ENCODE results near the gene MICU2.
"Not testable (repeated sequence)": the region's sequence is repeated elsewhere in the genome, so short reads cannot be mapped to it uniquely, and the experiment has no call there.

MICU2 gene

DNA sequence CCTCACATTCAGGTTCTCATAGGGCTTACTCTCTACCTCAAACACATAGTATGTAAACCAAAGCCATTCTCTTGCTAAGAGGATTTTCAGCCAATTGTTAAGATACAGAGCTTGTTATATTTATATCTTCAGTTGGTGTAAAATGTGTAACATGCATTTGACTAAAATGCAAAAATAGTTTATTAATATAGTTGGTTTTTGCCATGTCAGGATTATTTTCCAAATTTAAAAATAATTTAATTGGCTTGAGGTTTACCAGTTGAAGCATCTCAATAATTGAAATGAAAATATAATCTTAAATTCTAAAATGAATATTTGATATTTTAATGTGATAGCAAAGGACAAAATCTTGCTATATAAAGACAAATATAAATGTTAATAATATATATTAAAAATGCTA lies 7.2 kb downstream of the MICU2 start:
- H3K79me2 ChIP-seq (ENCODE audit: insufficient read depth, low read length), result peaks cover 89% of the 10 kb centered on the region
- no peaks in the 10 kb centered on the region for H3K9me2 ChIP-seq (replicated peaks; ENCODE audit: insufficient read depth, low read length)
- H3K9me3 ChIP-seq (ENCODE audit: insufficient read depth, low read length), result no peaks in the 10 kb centered on the region
- H3K4me2 ChIP-seq (ENCODE audit: low read depth, low read length, poor library complexity, severe bottlenecking), result peak overlapping the region; percentile 18
- TF ChIP-seq, protein P1, sequence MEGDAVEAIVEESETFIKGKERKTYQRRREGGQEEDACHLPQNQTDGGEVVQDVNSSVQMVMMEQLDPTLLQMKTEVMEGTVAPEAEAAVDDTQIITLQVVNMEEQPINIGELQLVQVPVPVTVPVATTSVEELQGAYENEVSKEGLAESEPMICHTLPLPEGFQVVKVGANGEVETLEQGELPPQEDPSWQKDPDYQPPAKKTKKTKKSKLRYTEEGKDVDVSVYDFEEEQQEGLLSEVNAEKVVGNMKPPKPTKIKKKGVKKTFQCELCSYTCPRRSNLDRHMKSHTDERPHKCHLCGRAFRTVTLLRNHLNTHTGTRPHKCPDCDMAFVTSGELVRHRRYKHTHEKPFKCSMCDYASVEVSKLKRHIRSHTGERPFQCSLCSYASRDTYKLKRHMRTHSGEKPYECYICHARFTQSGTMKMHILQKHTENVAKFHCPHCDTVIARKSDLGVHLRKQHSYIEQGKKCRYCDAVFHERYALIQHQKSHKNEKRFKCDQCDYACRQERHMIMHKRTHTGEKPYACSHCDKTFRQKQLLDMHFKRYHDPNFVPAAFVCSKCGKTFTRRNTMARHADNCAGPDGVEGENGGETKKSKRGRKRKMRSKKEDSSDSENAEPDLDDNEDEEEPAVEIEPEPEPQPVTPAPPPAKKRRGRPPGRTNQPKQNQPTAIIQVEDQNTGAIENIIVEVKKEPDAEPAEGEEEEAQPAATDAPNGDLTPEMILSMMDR (IDR thresholded peaks at IDR 0.05; ENCODE audit: insufficient read depth, low read length, poor library complexity, severe bottlenecking), result no peak
- 0 out of 2 replicates have a peak, but pooled peaks cover 3% of the 10 kb centered on the region for H3F3A ChIP-seq (ENCODE audit: insufficient read depth)
- H3K27ac ChIP-seq (ENCODE audit: low read depth, low read length), result no peak overlapping the region
- H3K27me3 ChIP-seq (ENCODE audit: low read length), result no peaks in the 10 kb centered on the region
- no peak overlapping the region for H2AFZ ChIP-seq (ENCODE audit: low read depth, low read length, severe bottlenecking)
- H4K20me1 ChIP-seq (ENCODE audit: low read depth, low read length), result peaks cover 12% of the 10 kb centered on the region
- no peaks in the 10 kb centered on the region for H3K36me3 ChIP-seq (ENCODE audit: low read length)
- no peak overlapping the region for H3K9ac ChIP-seq (ENCODE audit: low read length)
- no peak overlapping the region for H3K4me3 ChIP-seq (ENCODE audit: insufficient read depth, low read length, poor library complexity, severe bottlenecking)

- Histone ChIP-seq H4K20me1 (ENCODE audit: low read depth, low read length) (peaks cover 12% of the 10 kb centered on the region), H3K79me2 (ENCODE audit: insufficient read depth, low read length) (peaks cover 90% of the 10 kb centered on the region), H3K4me3 (ENCODE audit: insufficient read depth, low read length, poor library complexity, severe bottlenecking) (no peak overlapping the region), H2AFZ (ENCODE audit: low read depth, low read length, severe bottlenecking) (no peak overlapping the region), H3K27me3 (ENCODE audit: low read length) (no peaks in the 10 kb centered on the region), H3K4me2 (ENCODE audit: low read depth, low read length, poor library complexity, severe bottlenecking) (peak overlapping the region; percentile 33), H3K9me2 (replicated peaks; ENCODE audit: insufficient read depth, low read length) (no peaks in the 10 kb centered on the region), H3K36me3 (ENCODE audit: low read length) (no peaks in the 10 kb centered on the region), H3K9ac (ENCODE audit: low read length) (no peak overlapping the region), H3K9me3 (ENCODE audit: insufficient read depth, low read length) (no peaks in the 10 kb centered on the region), H3K27ac (ENCODE audit: low read depth, low read length) (peak overlapping the region; percentile 67), H3F3A (ENCODE audit: insufficient read depth) (0 out of 2 replicates have a peak, but pooled peaks cover 3% of the 10 kb centered on the region)
- TF ChIP-seq EZH2phosphoT487 (conservative IDR thresholded peaks at IDR 0.05; ENCODE audit: low read length), result no peak
- TF ChIP-seq, protein P1 (IDR thresholded peaks at IDR 0.05; ENCODE audit: insufficient read depth, low read length, poor library complexity, severe bottlenecking), result no peak
Measured at GRCh38 chr13:21595546-21595822, 8.5 kb downstream of the MICU2 start.

DNA sequence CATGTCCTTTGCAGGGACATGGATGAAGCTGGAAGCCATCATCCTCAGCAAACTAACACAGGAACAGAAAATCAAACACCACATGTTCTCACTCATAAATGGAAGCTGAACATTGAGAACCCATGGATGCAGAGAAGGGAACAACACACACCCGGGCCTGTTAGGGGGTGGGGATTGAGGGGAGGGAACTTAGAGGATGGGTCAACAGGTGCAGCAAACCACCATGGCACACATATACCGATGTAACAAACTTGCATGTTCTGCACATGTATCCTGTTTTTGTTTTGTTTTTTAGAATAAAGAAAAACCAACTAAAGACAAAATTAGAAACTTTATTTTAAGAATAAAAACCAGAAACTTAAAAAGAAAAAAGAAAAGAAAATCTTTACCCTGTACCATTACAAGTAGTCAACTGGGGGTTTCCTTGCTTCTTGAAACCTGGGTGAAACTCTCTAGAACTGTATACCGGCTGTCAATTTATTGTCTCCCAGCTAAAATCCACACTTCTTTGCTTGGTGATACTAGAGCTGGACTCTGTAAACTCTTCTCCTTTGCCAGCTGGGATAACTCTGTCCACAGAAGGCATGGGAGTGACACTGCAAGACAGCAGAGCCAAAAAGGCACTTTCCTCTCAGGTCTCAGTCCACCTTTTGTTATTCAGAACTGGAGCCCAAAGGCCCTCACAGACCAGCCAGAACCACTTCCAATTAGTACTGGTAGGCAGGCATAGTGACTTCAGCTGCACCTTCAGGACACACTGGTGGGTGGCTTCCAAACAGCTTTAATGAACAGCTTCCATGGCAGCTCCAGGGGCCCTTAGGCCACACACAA lies 9.0 kb downstream of the MICU2 start:
- Histone ChIP-seq H3K27ac (ENCODE audit: low read depth, low read length) (peak overlapping the region; percentile 67), H3K9me2 (replicated peaks; ENCODE audit: insufficient read depth, low read length) (no peaks in the 10 kb centered on the region), H3F3A (ENCODE audit: insufficient read depth) (0 out of 2 replicates have a peak, but pooled peaks cover 3% of the 10 kb centered on the region), H3K4me2 (ENCODE audit: low read depth, low read length, poor library complexity, severe bottlenecking) (peak overlapping the region; percentile 33), H3K36me3 (ENCODE audit: low read length) (no peaks in the 10 kb centered on the region), H3K9ac (ENCODE audit: low read length) (no peak overlapping the region), H3K4me3 (ENCODE audit: insufficient read depth, low read length, poor library complexity, severe bottlenecking) (no peak overlapping the region), H3K79me2 (ENCODE audit: insufficient read depth, low read length) (peaks cover 90% of the 10 kb centered on the region), H2AFZ (ENCODE audit: low read depth, low read length, severe bottlenecking) (no peak overlapping the region), H4K20me1 (ENCODE audit: low read depth, low read length) (peaks cover 12% of the 10 kb centered on the region), H3K27me3 (ENCODE audit: low read length) (no peaks in the 10 kb centered on the region), H3K9me3 (ENCODE audit: insufficient read depth, low read length) (no peaks in the 10 kb centered on the region)
- TF ChIP-seq EZH2phosphoT487 (conservative IDR thresholded peaks at IDR 0.05; ENCODE audit: low read length), result no peak
- TF ChIP-seq, protein P1 (IDR thresholded peaks at IDR 0.05; ENCODE audit: insufficient read depth, low read length, poor library complexity, severe bottlenecking), result no peak

DNA sequence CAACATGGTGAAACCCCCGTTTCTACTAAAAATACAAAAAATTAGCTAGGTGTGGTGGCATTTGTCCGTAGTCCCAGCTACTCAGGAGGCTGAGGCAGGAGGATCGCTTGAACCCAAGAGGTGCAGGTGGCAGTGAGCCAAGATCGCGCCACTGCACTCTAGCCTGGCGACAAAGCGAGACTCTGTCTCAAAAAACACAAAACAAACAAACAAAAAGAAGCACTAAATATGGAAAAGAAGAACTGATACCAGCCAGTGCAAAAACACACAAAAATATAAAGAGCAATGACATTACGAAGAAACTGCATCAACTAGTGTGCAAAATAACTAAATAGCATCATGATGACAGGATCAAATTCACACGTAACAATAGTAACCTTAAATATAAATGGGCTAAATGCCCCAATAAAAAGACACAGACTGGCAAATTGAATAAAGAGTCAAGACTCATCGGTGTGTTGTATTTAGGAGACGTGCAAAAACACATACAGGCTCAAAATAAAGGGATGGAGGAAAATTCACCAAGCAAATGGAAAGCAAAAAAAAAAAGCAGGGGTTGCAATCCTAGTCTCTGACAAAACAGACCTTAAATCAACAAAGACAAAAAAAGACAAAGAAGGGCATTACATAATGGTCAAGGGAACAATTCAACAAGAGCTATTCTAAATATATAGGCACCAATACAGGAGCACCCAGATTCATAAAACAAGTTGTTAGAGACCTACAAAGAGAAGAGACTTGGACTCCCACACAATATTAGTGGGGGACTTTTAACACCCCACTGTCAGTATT lies 13.1 kb downstream of the MICU2 start:
- not testable (repeated sequence) for H3K9me3 ChIP-seq (ENCODE audit: insufficient read depth, low read length); H4K20me1 ChIP-seq (ENCODE audit: low read depth, low read length); H3K36me3 ChIP-seq (ENCODE audit: low read length); H2AFZ ChIP-seq (ENCODE audit: low read depth, low read length, severe bottlenecking); H3K4me3 ChIP-seq (ENCODE audit: insufficient read depth, low read length, poor library complexity, severe bottlenecking); H3K9me2 ChIP-seq (replicated peaks; ENCODE audit: insufficient read depth, low read length); H3F3A ChIP-seq (ENCODE audit: insufficient read depth); H3K9ac ChIP-seq (ENCODE audit: low read length); H3K27me3 ChIP-seq (ENCODE audit: low read length)
- peak overlapping the region; percentile 32 for H3K27ac ChIP-seq (ENCODE audit: low read depth, low read length)
- peaks cover 90% of the 10 kb centered on the region for H3K79me2 ChIP-seq (ENCODE audit: insufficient read depth, low read length)
- peak overlapping the region; percentile 31 for H3K4me2 ChIP-seq (ENCODE audit: low read depth, low read length, poor library complexity, severe bottlenecking)
